HG03196 (cell line): ENCODE data around the gene CADM4.
"Not testable (repeated sequence)": the region's sequence is repeated elsewhere in the genome, so short reads cannot be mapped to it uniquely, and the experiment has no call there.

Experiments
- ATAC-seq: cut with Tn5 transposase; IDR thresholded peaks from one replicate; pipeline ENCODE4 v1.9.1; 2021; ENCODE audit not compliant: unreplicated experiment

CADM4 gene

GRCh38 chr19:43589678-43590077, 50.0 kb downstream of the CADM4 start:
- no peak for ATAC-seq

DNA sequence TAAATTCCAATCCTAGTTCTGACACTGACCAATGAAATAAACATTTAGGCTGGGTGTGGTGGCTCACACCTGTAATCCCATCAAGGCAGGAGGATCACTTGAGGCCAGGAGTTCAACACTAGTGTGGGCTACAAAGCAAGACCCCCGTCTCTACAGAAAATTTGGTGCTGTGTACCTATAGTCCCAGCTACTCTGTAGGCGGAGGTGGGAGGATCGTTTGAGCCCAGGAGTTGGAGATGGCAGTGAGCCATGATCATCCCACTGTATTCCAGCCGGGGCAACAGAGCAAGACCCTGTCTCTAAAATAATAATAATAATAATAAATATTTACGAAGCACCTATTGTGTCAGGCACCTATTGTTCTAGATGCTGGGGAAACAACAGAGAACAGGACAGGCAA, 50.4 kb downstream of the CADM4 start:
- no peak for ATAC-seq

GRCh38 chr19:43587029-43587428, 52.6 kb downstream of the CADM4 start:
- ATAC-seq, result not testable (repeated sequence)

DNA sequence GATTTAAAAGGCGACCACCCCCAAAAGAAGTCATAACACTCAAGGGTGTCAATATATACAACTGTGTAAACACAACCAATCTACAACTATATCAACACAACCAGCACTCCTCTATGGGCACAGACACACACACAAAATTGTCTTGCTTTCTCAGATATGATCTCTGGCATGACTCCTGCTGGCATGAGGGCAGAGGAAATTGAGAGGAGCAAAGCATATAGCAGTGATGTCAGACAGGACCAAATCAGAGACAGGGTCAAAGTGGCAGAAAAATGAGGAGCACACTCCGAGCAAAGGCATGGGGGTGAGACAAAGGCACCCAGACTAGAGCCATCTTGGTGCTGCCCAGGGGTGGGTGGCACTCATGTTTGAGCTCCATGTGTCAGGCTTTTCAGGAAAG, 53.3 kb downstream of the CADM4 start:
- no peak for ATAC-seq

- no peak for ATAC-seq
Measured at GRCh38 chr19:43584484-43584883, 55.2 kb downstream of the CADM4 start.

- ATAC-seq, result no peak
Measured at GRCh38 chr19:43582495-43582894, 57.2 kb downstream of the CADM4 start.

DNA sequence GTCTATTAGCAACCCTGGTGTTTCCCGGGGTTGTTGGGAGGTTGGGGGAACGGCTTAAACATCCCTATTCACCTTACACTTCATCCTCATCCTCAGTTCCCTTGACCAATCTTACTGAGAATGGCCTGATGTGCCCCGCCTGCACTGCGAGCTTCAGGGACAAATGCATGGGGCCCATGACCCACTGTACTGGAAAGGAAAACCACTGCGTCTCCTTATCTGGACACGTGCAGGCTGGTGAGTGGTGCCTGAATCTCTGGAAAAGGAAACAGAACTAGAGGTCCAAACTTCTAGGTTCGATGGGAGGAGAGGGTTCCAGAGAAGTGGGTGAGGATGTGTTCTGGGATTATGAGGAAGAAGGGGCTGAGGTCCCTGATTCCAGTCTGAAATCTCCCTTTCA, 58.2 kb downstream of the CADM4 start:
- no peak for ATAC-seq

DNA sequence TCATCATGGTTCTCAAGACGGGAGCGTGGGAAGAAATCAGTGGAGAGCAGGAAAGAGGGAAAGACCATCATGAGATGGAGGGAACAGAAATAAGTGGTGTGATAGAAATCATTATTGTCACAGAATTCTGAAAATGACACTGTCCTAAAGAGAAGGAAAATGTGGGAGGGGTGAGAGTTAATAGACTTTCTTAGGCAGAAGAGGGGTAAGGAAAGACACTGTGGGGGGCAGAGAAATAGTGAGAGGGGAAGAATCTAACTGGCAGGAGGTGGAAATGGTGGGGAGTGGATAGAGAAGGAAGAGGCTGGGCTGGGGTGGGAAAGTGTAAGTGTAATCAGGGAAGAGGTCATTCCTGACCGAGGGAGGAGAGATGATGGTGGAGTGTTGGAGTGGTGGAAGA, 60.9 kb downstream of the CADM4 start:
- ATAC-seq, result no peak

DNA sequence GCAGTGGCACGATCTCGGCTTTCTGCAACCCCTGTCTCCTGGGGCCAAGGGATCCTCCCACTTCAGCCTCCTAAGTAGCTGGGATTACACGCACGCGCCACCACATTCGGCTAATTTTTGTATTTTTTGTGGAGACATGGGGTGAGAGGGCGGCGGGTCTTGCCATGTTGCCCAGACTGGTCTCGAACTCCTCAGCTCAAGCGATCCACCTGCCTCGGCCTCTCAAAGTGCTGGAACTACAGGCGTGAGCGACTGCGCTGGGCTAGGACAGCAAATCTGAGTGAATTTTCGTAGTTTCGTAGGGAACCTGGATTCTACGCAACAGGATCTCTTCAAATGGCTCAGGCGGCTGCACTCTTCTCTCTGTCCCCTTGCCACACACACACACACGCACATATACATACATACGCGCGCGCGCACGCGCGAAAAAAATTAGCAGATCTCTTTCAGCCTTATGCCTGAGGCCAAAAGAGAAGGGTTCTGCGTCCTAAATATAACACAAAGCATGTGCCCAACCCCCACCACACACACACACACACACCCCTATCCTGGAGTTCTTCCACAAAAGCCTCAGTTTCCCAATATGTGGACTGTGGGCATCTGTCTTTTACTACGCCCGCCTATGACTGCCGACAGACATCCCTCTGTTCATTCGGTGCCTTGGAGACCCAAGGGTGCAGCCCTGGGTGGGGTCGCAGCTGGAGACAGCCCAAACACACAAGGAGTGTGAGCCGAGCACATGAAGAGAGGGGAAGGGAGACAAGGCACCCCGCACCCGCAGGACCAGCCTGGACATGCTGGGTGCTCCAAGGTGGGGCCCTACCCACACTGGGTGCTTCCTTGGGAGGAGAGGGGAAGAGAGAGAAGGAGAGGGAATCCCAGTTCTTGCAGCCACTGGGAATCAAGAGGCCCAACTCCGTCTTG, 63.4 kb downstream of the CADM4 start:
- no peak for ATAC-seq

DNA sequence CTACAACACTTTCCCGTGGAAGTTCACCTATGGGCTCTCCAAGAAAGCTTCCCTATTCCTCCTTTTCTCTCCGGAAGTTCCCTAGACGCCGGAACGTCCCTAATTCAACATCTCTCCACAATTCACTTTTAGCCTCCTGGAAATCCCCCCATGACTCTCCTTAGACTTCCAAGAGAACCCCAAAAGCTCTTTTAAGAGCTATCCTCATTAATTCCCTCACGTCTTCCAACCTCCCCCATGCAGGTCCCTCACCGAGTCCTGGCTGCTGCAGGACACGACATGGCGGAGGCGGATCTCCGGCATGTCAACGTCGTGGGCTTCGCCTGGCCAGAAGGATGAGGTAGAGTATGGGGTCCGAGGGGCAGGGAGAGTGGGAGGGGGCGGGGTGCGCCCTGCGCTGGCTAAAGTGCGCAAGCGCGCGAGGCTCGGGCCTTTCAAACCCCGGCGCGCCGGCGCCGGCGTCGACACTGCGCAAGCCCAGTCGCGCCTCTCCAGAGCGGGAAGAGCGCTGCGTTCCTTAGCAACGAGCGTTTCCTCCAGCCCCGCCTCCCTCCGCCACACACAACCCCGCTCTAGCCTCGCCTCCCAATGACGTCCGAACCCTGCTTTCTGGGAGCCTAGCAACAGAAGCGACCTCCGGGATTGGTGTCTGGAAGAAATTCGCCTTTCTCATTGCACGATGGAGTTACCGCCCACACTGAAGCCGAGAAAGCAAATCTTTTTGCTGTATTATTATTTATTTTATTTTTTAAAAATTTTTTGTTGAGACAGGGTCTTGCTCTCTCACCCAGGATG, 64.3 kb downstream of the CADM4 start, which contains the start of the genes PINLYP and XRCC1:
Gene PINLYP (plus strand): TSS at position 646 of the 795 bp plus-strand sequence. CDS start 1,391 bp downstream, outside the sequence.
Gene XRCC1 (minus strand): TSS at position 372 of the 795 bp plus-strand sequence. CDS start 69 bp downstream, at position 303.
- ATAC-seq, result peak; percentile 92

DNA sequence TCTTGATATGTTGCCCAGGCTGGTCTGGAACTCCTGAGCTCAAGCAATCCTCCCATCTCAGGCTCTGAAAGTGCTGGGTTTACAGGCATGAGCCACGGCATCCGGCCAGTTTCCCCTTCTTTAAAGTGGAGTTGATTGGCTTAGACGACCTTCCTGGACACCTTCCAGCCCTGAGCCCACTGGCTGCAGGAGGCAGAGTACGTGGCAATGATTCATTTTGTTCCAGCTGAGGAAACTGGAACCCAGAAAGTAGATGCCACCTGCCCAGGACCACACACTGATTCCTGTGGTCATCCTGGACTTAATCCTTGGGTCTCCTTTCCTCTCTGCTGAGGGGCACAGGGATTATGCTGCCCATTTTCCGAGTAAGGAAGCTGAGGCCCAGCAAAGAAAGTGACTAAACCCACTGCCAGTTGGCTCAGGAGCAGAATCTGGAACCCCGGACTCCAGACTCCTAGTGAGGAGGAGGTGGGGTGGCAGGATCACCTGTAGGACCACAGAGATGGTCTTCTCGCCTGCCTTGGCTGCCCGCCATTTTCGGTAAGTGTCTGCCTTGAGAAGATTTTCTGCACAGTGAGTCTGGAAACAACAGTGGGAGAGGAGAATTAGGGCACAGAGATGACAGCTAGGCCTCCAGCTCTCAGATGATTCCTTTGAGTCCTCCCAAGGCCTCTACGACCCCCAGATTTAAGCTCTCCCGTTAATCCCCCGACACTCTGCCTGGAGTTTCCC, 65.1 kb downstream of the CADM4 start:
- no peak for ATAC-seq
